Cardiac fibroblast (primary cell): Measurements from ENCODE around the gene S100P.
"Not testable (repeated sequence)": the region's sequence is repeated elsewhere in the genome, so short reads cannot be mapped to it uniquely, and the experiment has no call there.

ENCODE experiments used
- DNase-seq, 2 donors: peaks; one replicate each; pipeline versions ENCODE4 v3.0.0 to v3.0.0-alpha.2; 2010; ENCODE audit warnings: low read depth in 2 of 2
- H3K4me3 ChIP-seq, 2 donors: replicated peaks in 1 of 2; 1 replicate in 1 of 2; 2 replicates in 1 of 2; pipeline ENCODE4 v1.5.1; 2011; ENCODE audit warnings: low read depth in 2 of 2, low read length in 2 of 2, mild to moderate bottlenecking in 2 of 2, moderate library complexity in 1 of 2
- TF ChIP-seq, protein P1 (sequence below): IDR thresholded peaks from one replicate; pipeline ENCODE4 v1.5.1; 2011; ENCODE audit warnings: low read depth, mild to moderate bottlenecking, low read length, inconsistent platforms

S100P gene

DNA sequence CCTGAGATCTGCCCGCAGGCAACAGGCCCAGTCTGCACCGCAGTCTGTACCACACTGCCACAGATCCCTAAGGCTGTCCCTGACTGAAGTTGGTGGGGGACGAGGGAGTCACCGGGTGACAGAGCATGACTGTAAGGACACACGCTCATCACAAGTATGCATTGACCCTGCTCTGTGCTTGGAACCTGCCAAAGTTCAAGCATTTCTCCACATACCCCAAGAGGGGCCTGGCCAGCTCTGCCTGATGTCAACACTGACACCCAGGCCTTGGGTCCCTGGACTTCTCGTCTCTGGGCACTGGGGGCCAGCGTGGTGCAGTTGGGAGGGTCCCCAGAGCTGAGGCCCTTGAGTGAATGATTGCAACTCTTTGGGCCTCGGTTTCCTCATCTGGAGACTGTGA, 30.2 kb downstream of the S100P start:
- no peak for DNase-seq
- TF ChIP-seq, protein P1, sequence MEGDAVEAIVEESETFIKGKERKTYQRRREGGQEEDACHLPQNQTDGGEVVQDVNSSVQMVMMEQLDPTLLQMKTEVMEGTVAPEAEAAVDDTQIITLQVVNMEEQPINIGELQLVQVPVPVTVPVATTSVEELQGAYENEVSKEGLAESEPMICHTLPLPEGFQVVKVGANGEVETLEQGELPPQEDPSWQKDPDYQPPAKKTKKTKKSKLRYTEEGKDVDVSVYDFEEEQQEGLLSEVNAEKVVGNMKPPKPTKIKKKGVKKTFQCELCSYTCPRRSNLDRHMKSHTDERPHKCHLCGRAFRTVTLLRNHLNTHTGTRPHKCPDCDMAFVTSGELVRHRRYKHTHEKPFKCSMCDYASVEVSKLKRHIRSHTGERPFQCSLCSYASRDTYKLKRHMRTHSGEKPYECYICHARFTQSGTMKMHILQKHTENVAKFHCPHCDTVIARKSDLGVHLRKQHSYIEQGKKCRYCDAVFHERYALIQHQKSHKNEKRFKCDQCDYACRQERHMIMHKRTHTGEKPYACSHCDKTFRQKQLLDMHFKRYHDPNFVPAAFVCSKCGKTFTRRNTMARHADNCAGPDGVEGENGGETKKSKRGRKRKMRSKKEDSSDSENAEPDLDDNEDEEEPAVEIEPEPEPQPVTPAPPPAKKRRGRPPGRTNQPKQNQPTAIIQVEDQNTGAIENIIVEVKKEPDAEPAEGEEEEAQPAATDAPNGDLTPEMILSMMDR: no peak
- no peak overlapping the region for H3K4me3 ChIP-seq

DNA sequence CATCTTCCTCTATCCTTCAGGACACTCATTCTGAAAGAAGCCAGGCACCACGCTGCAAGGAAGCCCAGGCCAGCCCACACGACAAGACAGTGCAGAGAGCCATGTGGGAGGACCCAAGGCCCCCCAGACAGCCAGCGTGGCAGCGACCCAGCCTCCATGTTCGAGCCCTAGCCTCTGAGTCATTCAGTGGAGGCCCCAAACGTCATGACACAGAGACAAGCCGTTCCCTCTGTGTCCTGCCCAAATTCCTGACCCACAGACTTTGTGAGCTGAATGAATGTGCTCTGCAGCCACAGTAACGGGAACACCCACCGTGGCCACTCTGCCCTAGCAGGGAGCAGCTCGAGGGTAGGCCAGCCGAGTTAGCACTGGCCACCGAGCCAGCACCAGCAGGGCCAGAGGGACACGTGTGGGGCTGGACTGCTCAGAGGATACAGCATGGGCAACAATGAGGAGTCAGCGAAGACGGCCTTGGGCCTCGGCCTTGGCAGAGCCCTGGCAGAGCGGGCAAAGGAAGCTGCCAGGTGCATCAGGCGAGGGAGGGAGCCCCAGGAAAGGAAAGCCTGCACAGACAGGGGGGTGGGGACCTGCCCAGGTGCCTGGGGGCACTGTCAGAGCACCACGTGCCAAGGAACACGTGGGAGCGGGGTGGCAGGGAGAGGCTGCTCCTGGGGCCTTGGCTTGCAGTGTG, 30.9 kb downstream of the S100P start:
- H3K4me3 ChIP-seq: no peak overlapping the region
- DNase-seq: peak; percentile 42 to 58
- TF ChIP-seq, protein P1: no peak

GRCh38 chr4:6725427-6725961, 31.8 kb downstream of the S100P start:
- not testable (repeated sequence) for DNase-seq, H3K4me3 ChIP-seq

GRCh38 chr4:6727081-6727942, 33.6 kb downstream of the S100P start:
- TF ChIP-seq, protein P1: no peak
- peak; percentile 19 to 37 for DNase-seq
- H3K4me3 ChIP-seq: no peak overlapping the region

DNA sequence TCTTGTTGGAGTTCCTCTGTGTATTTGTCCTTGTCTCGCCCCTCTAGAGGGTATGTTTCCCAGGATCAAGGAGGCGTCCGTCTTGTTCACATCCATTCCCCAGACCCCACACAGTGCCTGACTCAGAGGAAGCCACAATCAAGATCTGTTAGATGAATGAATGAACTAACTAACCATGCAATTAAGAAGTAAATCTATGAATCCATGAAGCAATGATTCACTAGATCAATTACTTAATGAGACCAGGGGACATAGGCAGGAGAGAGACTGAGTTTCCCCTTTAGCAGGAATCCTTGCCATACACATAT, 34.2 kb downstream of the S100P start:
- TF ChIP-seq, protein P1: no peak
- DNase-seq: no peak
- no peak overlapping the region for H3K4me3 ChIP-seq

GRCh38 chr4:6728320-6729029, 34.8 kb downstream of the S100P start:
- no peak overlapping the region for H3K4me3 ChIP-seq
- TF ChIP-seq, protein P1: no peak
- DNase-seq: no peak
